ENCODE measurements around the gene CAV3.

- TF ChIP-seq CTCF (IDR thresholded peaks at IDR 0.05; ENCODE audit: extremely low read depth in 1 of 2, insufficient read depth in 1 of 2, low read depth in 1 of 2, low read length in 2 of 2) (no peak), POLR2AphosphoS5 (IDR thresholded peaks at IDR 0.05; ENCODE audit: insufficient read depth, low read depth, low read length) (no peak), MAX (IDR thresholded peaks at IDR 0.05; ENCODE audit: insufficient read depth, insufficient read length) (no peak), POLR2A (IDR thresholded peaks at IDR 0.05; ENCODE audit: low read depth, low read length) (no peak)
These were observed 46.7 kb downstream of the CAV3 start for GRCh38 chr3:8780279-8780678.
